ENCODE data around the gene PPP1R3F. TPM values are rescaled to one million over a fixed set of nuclear protein-coding genes. Genes with fewer than 3 reads are reported as not detected.

Gene PPP1R3F, protein sequence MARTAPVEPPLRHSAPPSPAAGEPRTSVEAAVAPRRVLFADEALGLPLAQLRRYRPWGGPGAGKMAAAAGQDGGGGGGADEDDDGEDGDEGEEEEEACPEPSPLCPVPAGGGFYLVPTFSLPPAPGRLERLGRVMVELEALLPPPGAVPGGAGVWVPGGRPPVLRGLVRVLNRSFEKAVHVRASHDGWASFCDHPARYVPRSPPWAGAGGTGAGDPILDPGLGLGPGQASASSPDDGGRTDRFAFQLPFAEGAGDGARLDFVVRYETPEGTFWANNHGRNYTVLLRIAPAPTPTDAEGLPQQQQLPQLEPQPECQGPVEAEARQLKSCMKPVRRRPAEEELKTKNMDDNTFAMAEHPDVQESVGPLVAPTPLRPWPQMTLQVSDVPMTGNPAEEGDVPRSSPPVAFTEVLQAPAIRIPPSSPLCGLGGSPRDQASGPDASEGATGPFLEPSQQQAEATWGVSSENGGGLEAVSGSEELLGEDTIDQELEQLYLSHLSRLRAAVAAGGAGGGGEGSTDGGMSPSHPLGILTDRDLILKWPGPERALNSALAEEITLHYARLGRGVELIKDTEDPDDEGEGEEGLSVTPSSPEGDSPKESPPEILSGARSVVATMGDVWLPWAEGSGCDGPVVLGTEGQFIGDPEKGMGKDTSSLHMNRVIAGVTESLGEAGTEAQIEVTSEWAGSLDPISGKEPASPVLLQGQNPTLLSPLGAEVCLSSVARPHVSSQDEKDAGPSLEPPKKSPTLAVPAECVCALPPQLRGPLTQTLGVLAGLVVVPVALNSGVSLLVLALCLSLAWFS
- total RNA-seq, result 25.3 TPM
- long read RNA-seq, transcript PPP1R3F-201 (4 exons, 3,421 nt), result major isoform, 105 of 177 reads
- long read RNA-seq, partial matches to known transcripts, result 52 of 177 reads
- long read RNA-seq, other reads (novel, unspliced or antisense), result 20 of 177 reads

DNA sequence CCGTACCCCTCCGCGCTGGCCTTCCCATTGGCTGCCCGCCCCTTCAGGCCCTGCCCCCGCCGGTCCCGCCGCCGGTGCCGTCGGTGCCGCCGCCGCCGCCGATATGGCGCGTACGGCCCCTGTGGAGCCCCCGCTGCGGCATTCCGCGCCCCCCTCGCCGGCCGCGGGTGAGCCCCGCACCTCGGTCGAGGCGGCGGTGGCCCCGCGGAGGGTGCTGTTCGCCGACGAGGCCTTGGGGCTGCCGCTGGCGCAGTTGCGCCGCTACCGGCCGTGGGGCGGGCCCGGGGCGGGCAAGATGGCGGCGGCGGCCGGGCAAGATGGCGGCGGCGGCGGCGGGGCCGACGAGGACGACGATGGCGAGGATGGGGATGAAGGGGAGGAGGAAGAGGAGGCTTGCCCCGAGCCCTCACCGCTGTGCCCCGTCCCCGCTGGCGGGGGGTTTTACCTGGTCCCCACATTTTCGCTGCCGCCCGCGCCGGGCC lies at the start of gene PPP1R3F:
Gene PPP1R3F (plus strand): TSS at position 27 of the 482 bp plus-strand sequence. CDS start 77 bp downstream, at position 104.
- H3K4me1 ChIP-seq, result peaks cover 37% of the 10 kb centered on the region
- peak within 1 kb of the TSS; percentile 95 for H3K27ac ChIP-seq (replicated peaks)
- H3K27me3 ChIP-seq (ENCODE audit: low read depth), result no peaks in the 10 kb centered on the region
- no peaks in the 10 kb centered on the region for H3K9me3 ChIP-seq (replicated peaks)
- DNase-seq, result no peak
- intact Hi-C loops (cut with micrococcal nuclease), result no loop called here
- peak within 1 kb of the TSS; percentile 82 for H3K4me3 ChIP-seq
- H3K36me3 ChIP-seq, result no peaks in the 10 kb centered on the region
- TF ChIP-seq, protein P1, sequence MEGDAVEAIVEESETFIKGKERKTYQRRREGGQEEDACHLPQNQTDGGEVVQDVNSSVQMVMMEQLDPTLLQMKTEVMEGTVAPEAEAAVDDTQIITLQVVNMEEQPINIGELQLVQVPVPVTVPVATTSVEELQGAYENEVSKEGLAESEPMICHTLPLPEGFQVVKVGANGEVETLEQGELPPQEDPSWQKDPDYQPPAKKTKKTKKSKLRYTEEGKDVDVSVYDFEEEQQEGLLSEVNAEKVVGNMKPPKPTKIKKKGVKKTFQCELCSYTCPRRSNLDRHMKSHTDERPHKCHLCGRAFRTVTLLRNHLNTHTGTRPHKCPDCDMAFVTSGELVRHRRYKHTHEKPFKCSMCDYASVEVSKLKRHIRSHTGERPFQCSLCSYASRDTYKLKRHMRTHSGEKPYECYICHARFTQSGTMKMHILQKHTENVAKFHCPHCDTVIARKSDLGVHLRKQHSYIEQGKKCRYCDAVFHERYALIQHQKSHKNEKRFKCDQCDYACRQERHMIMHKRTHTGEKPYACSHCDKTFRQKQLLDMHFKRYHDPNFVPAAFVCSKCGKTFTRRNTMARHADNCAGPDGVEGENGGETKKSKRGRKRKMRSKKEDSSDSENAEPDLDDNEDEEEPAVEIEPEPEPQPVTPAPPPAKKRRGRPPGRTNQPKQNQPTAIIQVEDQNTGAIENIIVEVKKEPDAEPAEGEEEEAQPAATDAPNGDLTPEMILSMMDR (IDR thresholded peaks at IDR 0.05; ENCODE audit: borderline replicate concordance), result no peak

DNA sequence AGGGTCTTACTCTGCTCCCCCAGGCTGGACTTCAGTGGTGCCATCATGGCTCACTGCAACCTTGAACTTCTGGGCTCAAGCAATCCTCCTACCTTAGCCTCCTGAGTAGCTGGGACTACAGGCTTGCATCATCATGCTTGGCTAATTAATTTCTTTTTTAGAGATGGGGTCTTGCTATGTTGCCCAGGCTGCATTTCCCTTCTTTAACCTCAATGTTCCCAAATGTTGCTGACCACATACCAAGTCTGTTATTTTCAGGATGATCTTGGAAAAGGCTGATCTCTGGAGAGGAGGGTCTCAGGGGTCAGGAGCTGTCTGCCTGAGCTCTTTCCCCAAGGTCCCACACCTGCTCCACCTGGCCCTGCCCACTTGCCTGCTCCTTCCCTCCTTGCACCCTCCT lies 49.5 kb upstream of the PPP1R3F start:
- TF ChIP-seq, protein P1 (IDR thresholded peaks at IDR 0.05; ENCODE audit: borderline replicate concordance), result no peak
- H3K4me3 ChIP-seq, result no peak overlapping the region

DNA sequence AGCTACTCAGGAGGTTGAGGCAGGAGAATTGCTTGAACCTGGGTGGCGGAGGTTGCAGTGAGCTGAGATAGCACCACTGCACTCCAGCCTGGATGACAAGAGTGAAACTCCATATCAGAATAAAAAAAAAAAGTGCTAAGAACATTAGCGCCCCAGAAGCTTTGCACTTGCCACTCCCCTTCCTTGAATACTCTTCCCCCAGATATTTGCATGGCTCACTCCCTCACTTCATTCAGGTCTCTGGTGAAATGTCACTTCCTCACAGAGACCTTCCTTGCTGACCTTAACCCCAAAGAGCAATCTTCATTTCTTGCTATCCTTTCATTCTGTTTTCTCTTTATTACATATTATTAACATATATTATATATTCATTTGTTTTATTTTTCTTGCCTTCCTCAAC lies 47.7 kb upstream of the PPP1R3F start:
- Histone ChIP-seq H3K4me3 (no peak overlapping the region), H3K4me1 (no peaks in the 10 kb centered on the region), H3K36me3 (no peaks in the 10 kb centered on the region), H3K27ac (replicated peaks) (no peak overlapping the region), H3K27me3 (ENCODE audit: low read depth) (no peaks in the 10 kb centered on the region), H3K9me3 (replicated peaks) (no peaks in the 10 kb centered on the region)
- intact Hi-C loops (cut with micrococcal nuclease), result no loop called here
- TF ChIP-seq, protein P1 (IDR thresholded peaks at IDR 0.05; ENCODE audit: borderline replicate concordance), result no peak
- DNase-seq, result no peak

More for the DNA sequence above, 49.5 kb upstream of the PPP1R3F start:
- H3K27ac ChIP-seq (replicated peaks), result no peak overlapping the region
- H3K9me3 ChIP-seq (replicated peaks), result no peaks in the 10 kb centered on the region
- no peaks in the 10 kb centered on the region for H3K36me3 ChIP-seq
- H3K27me3 ChIP-seq (ENCODE audit: low read depth), result no peaks in the 10 kb centered on the region
- intact Hi-C loops (cut with micrococcal nuclease), result no loop called here
- H3K4me1 ChIP-seq, result no peaks in the 10 kb centered on the region
- no peak for DNase-seq

DNA sequence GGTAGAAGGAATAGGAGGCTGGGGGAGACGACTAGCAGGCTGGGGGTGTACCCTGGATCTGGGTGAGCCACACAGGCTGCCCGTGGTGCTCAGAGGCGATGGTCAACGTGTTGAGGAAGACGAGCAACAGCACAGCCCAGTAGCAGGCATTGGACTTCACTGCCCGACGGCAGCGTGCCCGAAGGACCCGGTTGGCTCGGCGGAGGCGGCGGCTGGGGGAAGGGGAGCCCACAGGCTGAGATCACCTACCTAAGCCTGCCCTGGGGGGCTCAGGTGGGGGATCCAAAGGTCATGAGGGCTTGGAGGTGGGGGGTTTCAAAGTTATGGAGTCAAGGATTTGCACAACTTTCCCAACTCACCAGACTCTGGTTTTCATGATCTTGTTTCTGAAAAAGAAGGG lies 43.7 kb upstream of the PPP1R3F start:
- H3K36me3 ChIP-seq, result no peaks in the 10 kb centered on the region
- no peak overlapping the region for H3K27ac ChIP-seq (replicated peaks)
- H3K4me1 ChIP-seq, result peaks cover 2% of the 10 kb centered on the region
- no peak for DNase-seq
- intact Hi-C loops (cut with micrococcal nuclease), result no loop called here
- no peaks in the 10 kb centered on the region for H3K9me3 ChIP-seq (replicated peaks)
- H3K27me3 ChIP-seq (ENCODE audit: low read depth), result no peaks in the 10 kb centered on the region
- no peak overlapping the region for H3K4me3 ChIP-seq
- TF ChIP-seq, protein P1 (IDR thresholded peaks at IDR 0.05; ENCODE audit: borderline replicate concordance), result no peak

DNA sequence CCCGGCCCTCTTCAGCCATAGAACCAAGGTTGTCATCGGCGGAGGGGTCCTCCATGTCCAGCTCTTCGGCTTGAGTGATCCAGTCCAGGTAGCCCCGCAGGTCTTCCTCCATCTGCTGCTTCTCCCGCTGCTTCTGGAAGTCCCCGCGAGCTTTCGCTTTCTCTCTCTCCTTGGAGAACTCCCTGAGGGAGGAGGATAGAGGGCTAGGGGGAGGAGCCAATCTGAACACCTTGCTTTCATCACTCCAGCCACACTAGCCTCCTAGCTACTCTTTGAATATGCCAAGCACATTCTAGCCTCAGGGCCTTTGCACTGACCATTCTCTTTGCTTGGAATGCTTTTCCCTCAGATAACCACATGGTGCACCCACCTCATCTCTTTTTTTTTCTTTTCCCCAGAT lies 42.6 kb upstream of the PPP1R3F start:
- no peak for DNase-seq
- TF ChIP-seq, protein P1 (IDR thresholded peaks at IDR 0.05; ENCODE audit: borderline replicate concordance), result no peak
- no peaks in the 10 kb centered on the region for H3K27me3 ChIP-seq (ENCODE audit: low read depth)
- intact Hi-C loops (cut with micrococcal nuclease), result no loop called here
- no peak overlapping the region for H3K27ac ChIP-seq (replicated peaks)
- no peak overlapping the region for H3K4me3 ChIP-seq
- no peaks in the 10 kb centered on the region for H3K9me3 ChIP-seq (replicated peaks)
- peaks cover 2% of the 10 kb centered on the region for H3K4me1 ChIP-seq
- H3K36me3 ChIP-seq, result no peaks in the 10 kb centered on the region
